GM18498 (cell line): ENCODE results near the gene SLC9C2.

ENCODE experiments used
- ATAC-seq: cut with Tn5 transposase; IDR thresholded peaks from one replicate; pipeline ENCODE4 v1.9.1; 2021; ENCODE audit warnings: mild to moderate bottlenecking, moderate library complexity; ENCODE audit not compliant: unreplicated experiment

SLC9C2 gene

DNA sequence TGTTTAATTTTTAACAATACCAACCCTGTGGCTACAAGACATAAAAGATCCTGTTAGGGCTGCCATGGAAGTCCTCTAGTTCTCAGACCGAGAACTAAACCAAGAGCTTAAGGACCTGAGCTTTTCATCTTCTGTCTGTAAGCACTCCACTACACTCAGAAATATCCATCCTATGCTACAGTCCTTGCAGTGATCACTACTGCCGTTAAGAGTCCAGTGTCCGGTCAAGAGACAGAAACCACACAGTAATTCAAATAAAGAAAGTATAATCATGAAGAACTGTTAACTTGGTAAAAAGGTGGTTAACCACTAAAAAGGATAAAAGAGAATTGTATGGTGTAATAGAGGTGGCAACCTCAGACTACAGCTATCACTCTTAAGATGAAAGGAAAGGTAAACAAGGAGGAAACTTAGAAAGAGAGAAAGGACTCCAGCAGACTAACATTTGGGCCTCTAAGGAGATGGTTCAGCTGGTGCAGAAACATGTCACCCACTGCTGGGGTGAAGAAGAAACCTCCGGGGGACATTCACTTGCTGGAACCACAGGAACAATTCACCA is 147.8 kb downstream of the SLC9C2 start:
- ATAC-seq = no peak

DNA sequence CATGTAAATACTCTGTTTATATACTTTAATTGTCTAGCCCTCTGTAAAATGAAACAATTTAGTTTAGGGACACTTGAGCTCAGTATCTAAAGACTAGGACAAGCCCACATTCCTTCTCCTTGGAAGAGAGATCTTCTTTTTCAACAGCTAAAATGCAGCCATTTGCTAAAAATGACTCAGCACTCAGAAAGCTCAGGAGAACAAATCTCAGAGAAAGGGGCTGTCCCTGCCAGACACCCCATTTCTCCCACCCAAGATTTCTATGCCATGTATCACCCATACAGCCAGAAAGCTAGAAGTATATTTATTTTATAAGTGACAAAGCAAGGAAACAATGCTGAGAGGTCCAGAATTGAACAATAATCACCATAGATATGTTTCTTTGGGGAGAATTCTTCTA is 148.9 kb downstream of the SLC9C2 start:
- ATAC-seq = no peak

DNA sequence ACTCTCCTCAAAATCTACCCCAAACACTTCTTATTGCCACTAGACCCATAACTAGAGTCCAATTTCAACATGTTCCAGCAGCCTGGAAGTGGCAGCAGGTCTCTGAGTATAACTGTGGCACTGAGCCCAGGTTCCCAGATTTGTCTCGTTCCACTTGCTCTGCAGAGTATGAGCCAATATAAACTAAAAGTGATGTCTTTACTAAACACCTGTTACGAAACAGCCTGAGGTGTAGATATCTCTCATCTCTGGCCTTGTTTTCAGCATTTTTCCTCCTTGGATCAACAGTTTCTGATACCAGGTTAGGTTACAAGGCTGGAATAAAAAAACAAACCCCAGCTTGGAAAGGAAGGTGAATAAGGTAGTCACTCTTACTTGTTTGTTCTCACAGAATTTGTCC is 150.9 kb downstream of the SLC9C2 start:
- ATAC-seq = no peak
